HepG2 (cell line): Measurements from ENCODE around the gene VCP. TPM values are rescaled to one million over a fixed set of nuclear protein-coding genes. Genes with fewer than 3 reads are reported as not detected.

Experiments
- CREM ChIP-seq, 2 experiments: sonication (generic) in 1 of 2; formaldehyde crosslinking in 1 of 2; IDR thresholded peaks; 2 replicates each; pipeline versions ENCODE4 v1.4.0 to v1.6.1; 2016 to 2020; ENCODE audit warnings: antibody characterized with exemption in 1 of 2, mild to moderate bottlenecking in 1 of 2, missing genetic modification reagents in 1 of 2
- HMGA1 ChIP-seq: sonication (generic); formaldehyde crosslinking; conservative IDR thresholded peaks from 2 replicates; pipeline ENCODE4 v1.4.0; 2020; ENCODE audit warnings: missing genetic modification reagents
- IKZF4 ChIP-seq: sonication (generic); formaldehyde crosslinking; IDR thresholded peaks from 2 replicates; pipeline ENCODE4 v1.5.1; 2020; ENCODE audit warnings: borderline replicate concordance, mild to moderate bottlenecking, low read depth, missing genetic modification reagents; ENCODE audit errors: not compliant biosample characterization
- MEF2D ChIP-seq: sonication (generic); formaldehyde crosslinking; IDR thresholded peaks from 2 replicates; pipeline ENCODE4 v1.5.1; 2020; ENCODE audit warnings: mild to moderate bottlenecking, missing genetic modification reagents
- PITX1 ChIP-seq: sonication (generic); formaldehyde crosslinking; IDR thresholded peaks from 2 replicates; pipeline ENCODE4 v1.5.1; 2020; ENCODE audit warnings: mild to moderate bottlenecking, missing genetic modification reagents
- POLR2AphosphoS2 ChIP-seq: IDR thresholded peaks from 2 replicates; pipeline ENCODE4 v1.6.1; 2011; ENCODE audit warnings: low read depth, low read length, improper control_type of control experiment
- SAP130 ChIP-seq: IDR thresholded peaks from 2 replicates; pipeline ENCODE4 v1.6.1; 2016; ENCODE audit warnings: low read depth
- SIX4 ChIP-seq: sonication (generic); formaldehyde crosslinking; IDR thresholded peaks from 2 replicates; pipeline ENCODE4 v1.4.0; 2020; ENCODE audit warnings: missing genetic modification reagents
- XRCC5 ChIP-seq: fragments of 200-400 bp; formaldehyde crosslinking; optimal IDR thresholded peaks from 2 replicates; pipeline ENCODE3; 2017; ENCODE audit warnings: mild to moderate bottlenecking, low read length
- ZFAT ChIP-seq: sonication (generic); formaldehyde crosslinking; conservative IDR thresholded peaks from 2 replicates; pipeline ENCODE4 v1.8.1; 2023; ENCODE audit warnings: missing genetic modification reagents, inconsistent platforms
- ZNF234 ChIP-seq: sonication (generic); formaldehyde crosslinking; conservative IDR thresholded peaks from 2 replicates; pipeline ENCODE4 v1.5.1; 2020; ENCODE audit warnings: mild to moderate bottlenecking, missing genetic modification reagents
- ZNF24 ChIP-seq: fragments of 450-650 bp; IDR thresholded peaks from 2 replicates; pipeline ENCODE4 v1.6.1; 2017; ENCODE audit warnings: antibody characterized with exemption, mild to moderate bottlenecking
- ZNF839 ChIP-seq: sonication (generic); formaldehyde crosslinking; IDR thresholded peaks from 2 replicates; pipeline ENCODE4 v1.4.0; 2020; ENCODE audit warnings: missing genetic modification reagents, mild to moderate bottlenecking, borderline replicate concordance
- polyA plus RNA-seq, 8 experiments: library from polyadenylated mRNA; depleted of rRNA in 3 of 8; stranded (reverse) in 7 of 8; unstranded in 1 of 8; fragments of >200 nt; fragmentation: Illumina TruSeq in 4 of 8; extraction: Trizol in 4 of 8; gene quantifications; 2 replicates each; pipeline versions ENCODE4 v1.2.1 to v1.2.3, GENCODE V29; 2011 to 2016; ENCODE audit warnings: low read depth in 4 of 8, missing spikeins in 1 of 8, mixed read lengths in 1 of 8; ENCODE audit not compliant: insufficient read depth in 1 of 8
- total RNA-seq, 5 experiments: library from RNA; depleted of rRNA; stranded (reverse); fragments of >200 nt; fragmentation: Illumina TruSeq; extraction: Trizol; gene quantifications; 2 replicates each; pipeline ENCODE4 v1.2.3, GENCODE V29; 2016; ENCODE audit warnings: low read depth in 1 of 5
- TF ChIP-seq, protein P1 (sequence below): sonication (generic); formaldehyde crosslinking; IDR thresholded peaks from 2 replicates; pipeline ENCODE4 v1.5.1; 2020; ENCODE audit warnings: missing genetic modification reagents, mild to moderate bottlenecking, borderline replicate concordance
- TF ChIP-seq, protein P2 (sequence below): sonication (generic); formaldehyde crosslinking; IDR thresholded peaks from 2 replicates; pipeline ENCODE4 v1.5.1; 2020; ENCODE audit warnings: missing genetic modification reagents, mild to moderate bottlenecking, borderline replicate concordance
- TF ChIP-seq, protein P3 (sequence below): sonication (generic); formaldehyde crosslinking; IDR thresholded peaks from 2 replicates; pipeline ENCODE4 v1.8.1; 2023; ENCODE audit warnings: missing genetic modification reagents, mild to moderate bottlenecking, borderline replicate concordance
- TF ChIP-seq, protein P4 (sequence below): sonication (generic); formaldehyde crosslinking; IDR thresholded peaks from 2 replicates; pipeline ENCODE4 v1.8.1; 2022; ENCODE audit warnings: mild to moderate bottlenecking, missing genetic modification reagents
- TF ChIP-seq, protein P5 (sequence below): IDR thresholded peaks from 2 replicates; pipeline ENCODE4 v1.6.1; 2016; ENCODE audit warnings: low read depth, missing genetic modification reagents, missing compliant biosample characterization

VCP gene
- total and polyA plus RNA-seq, 2 of the 13 experiments (the other 11 are each of a cell fraction or from before 2014, with no cell fraction given) = 143 to 391 TPM

DNA sequence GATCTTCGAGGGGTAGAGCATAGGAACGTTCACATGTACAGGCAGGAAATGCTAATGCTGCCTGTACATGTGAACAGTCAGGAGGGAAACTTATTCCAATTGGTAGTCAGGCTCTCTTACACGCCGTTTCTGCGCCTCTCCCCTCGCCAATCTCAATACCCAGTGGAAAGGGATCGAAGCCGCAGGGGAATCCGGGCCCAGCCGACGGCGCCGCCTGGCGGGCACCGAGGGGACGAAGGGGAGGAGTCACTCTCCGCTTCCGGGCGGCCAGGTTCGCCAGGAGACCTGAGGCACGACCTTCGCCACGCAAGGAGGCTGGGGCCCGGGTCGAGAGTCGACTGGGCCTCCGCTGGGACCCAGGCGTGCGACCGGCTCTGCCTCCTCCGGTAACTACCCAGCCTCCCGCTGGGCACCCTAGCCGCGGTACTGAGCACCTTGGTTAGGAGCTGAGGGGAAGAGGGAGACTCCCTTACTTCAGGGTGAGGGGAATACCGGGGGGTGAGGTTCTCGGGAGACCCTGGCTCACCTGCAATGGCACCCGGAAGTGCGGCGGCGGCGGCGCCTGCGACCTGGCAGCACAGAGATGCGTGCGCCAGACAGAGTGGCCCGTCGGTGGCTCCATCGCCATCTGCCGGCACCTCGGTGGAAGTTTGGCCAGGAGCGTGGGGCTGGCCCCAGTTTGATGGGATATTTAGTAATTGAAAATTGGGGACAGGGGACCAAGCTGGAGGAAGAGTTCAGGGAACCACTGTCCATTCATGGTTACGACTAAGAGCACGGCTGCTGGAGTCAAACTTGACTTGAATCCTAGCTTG is 23.8 kb upstream of the VCP start, which contains the start of gene PIGO (continued):
- TF ChIP-seq SIX4 (peak; percentile 35; the same call in 1 of the 2 replicates), HMGA1 (CRISPR knock-in tag) (no peak), PITX1 (peak; percentile 77), SAP130 (CRISPR knock-in tag) (peak; percentile 96), ZFAT (no peak), IKZF4 (CRISPR knock-in tag) (no peak), POLR2AphosphoS2 (no peak; the same call in 1 of the 2 replicates), ZNF839 (CRISPR knock-in tag) (peak; percentile 40; the same call in 1 of the 2 replicates), ZNF234 (CRISPR knock-in tag) (peak; percentile 90; the same call in 1 of the 2 replicates), MEF2D (CRISPR knock-in tag) (no peak), CREM (IDR thresholded peaks at IDR 0.05) (peak; percentile 47; the same call in 1 of the 2 replicates), CREM (CRISPR knock-in tag; IDR thresholded peaks at IDR 0.05) (no peak), XRCC5 (peak; percentile 96), ZNF24 (no peak)
- TF ChIP-seq, protein P1, sequence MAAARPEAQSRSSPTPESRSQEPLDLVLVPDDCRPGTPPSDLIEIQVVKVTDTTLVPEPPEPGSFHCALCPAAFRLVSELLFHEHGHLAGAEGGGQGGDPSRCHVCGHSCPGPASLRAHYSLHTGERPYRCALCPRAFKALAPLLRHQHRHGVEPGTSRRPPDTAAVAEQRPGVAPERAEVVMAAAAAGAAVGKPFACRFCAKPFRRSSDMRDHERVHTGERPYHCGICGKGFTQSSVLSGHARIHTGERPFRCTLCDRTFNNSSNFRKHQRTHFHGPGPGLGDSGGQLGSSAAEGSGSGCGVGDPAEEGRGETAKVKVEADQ (CRISPR knock-in tag) = peak; percentile 77; the same call in 1 of the 2 replicates
- TF ChIP-seq, protein P2, sequence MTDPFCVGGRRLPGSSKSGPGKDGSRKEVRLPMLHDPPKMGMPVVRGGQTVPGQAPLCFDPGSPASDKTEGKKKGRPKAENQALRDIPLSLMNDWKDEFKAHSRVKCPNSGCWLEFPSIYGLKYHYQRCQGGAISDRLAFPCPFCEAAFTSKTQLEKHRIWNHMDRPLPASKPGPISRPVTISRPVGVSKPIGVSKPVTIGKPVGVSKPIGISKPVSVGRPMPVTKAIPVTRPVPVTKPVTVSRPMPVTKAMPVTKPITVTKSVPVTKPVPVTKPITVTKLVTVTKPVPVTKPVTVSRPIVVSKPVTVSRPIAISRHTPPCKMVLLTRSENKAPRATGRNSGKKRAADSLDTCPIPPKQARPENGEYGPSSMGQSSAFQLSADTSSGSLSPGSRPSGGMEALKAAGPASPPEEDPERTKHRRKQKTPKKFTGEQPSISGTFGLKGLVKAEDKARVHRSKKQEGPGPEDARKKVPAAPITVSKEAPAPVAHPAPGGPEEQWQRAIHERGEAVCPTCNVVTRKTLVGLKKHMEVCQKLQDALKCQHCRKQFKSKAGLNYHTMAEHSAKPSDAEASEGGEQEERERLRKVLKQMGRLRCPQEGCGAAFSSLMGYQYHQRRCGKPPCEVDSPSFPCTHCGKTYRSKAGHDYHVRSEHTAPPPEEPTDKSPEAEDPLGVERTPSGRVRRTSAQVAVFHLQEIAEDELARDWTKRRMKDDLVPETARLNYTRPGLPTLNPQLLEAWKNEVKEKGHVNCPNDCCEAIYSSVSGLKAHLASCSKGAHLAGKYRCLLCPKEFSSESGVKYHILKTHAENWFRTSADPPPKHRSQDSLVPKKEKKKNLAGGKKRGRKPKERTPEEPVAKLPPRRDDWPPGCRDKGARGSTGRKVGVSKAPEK (CRISPR knock-in tag) = no peak
- TF ChIP-seq, protein P3, sequence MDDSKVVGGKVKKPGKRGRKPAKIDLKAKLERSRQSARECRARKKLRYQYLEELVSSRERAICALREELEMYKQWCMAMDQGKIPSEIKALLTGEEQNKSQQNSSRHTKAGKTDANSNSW (CRISPR knock-in tag) = peak; percentile 55; the same call in 1 of the 2 replicates
- TF ChIP-seq, protein P4, sequence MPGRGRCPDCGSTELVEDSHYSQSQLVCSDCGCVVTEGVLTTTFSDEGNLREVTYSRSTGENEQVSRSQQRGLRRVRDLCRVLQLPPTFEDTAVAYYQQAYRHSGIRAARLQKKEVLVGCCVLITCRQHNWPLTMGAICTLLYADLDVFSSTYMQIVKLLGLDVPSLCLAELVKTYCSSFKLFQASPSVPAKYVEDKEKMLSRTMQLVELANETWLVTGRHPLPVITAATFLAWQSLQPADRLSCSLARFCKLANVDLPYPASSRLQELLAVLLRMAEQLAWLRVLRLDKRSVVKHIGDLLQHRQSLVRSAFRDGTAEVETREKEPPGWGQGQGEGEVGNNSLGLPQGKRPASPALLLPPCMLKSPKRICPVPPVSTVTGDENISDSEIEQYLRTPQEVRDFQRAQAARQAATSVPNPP = peak; percentile 60; the same call in 1 of the 2 replicates
- TF ChIP-seq, protein P5, sequence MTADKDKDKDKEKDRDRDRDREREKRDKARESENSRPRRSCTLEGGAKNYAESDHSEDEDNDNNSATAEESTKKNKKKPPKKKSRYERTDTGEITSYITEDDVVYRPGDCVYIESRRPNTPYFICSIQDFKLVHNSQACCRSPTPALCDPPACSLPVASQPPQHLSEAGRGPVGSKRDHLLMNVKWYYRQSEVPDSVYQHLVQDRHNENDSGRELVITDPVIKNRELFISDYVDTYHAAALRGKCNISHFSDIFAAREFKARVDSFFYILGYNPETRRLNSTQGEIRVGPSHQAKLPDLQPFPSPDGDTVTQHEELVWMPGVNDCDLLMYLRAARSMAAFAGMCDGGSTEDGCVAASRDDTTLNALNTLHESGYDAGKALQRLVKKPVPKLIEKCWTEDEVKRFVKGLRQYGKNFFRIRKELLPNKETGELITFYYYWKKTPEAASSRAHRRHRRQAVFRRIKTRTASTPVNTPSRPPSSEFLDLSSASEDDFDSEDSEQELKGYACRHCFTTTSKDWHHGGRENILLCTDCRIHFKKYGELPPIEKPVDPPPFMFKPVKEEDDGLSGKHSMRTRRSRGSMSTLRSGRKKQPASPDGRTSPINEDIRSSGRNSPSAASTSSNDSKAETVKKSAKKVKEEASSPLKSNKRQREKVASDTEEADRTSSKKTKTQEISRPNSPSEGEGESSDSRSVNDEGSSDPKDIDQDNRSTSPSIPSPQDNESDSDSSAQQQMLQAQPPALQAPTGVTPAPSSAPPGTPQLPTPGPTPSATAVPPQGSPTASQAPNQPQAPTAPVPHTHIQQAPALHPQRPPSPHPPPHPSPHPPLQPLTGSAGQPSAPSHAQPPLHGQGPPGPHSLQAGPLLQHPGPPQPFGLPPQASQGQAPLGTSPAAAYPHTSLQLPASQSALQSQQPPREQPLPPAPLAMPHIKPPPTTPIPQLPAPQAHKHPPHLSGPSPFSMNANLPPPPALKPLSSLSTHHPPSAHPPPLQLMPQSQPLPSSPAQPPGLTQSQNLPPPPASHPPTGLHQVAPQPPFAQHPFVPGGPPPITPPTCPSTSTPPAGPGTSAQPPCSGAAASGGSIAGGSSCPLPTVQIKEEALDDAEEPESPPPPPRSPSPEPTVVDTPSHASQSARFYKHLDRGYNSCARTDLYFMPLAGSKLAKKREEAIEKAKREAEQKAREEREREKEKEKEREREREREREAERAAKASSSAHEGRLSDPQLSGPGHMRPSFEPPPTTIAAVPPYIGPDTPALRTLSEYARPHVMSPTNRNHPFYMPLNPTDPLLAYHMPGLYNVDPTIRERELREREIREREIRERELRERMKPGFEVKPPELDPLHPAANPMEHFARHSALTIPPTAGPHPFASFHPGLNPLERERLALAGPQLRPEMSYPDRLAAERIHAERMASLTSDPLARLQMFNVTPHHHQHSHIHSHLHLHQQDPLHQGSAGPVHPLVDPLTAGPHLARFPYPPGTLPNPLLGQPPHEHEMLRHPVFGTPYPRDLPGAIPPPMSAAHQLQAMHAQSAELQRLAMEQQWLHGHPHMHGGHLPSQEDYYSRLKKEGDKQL = no peak; the same call in none of the 2 replicates
